Omental fat pad (tissue), 4 donors: Measurements from ENCODE around the gene ISLR2. TPM values are rescaled to one million over a fixed set of nuclear protein-coding genes. Genes with fewer than 3 reads are reported as not detected.

Source experiments
- ATAC-seq: fragments of 150-250 bp; one replicate; pipeline ENCODE4 v1.9.1; 2016; ENCODE audit warnings: mild to moderate bottlenecking, moderate library complexity; ENCODE audit not compliant: low FRiP score
- DNase-seq: peaks from one replicate; pipeline ENCODE4 v3.0.0-alpha.2; 2019; ENCODE audit warnings: low spot score
- small RNA-seq: library from RNA; depleted of rRNA; stranded (forward); fragments of <200 nt; gene quantifications from one replicate; pipeline ENCODE3, GENCODE V24; 2016
- total RNA-seq, 4 donors: library from RNA; depleted of rRNA; stranded (reverse); fragments of >200 nt; gene quantifications; one replicate each; pipeline ENCODE4 v1.1.0, GENCODE V29; 2016
- TF ChIP-seq, protein P1 (sequence below), 3 donors: fragments of 450-650 bp; IDR thresholded peaks; one replicate each; pipeline ENCODE4 v1.5.1; 2016 to 2017; ENCODE audit warnings: antibody characterized with exemption in 3 of 3, mild to moderate bottlenecking in 3 of 3, moderate library complexity in 2 of 3

The ISLR2 gene
- total RNA-seq, 4 donors from 2014 or later = 0.69 to 4.7 (median 1.1) TPM; not detected in 1

DNA sequence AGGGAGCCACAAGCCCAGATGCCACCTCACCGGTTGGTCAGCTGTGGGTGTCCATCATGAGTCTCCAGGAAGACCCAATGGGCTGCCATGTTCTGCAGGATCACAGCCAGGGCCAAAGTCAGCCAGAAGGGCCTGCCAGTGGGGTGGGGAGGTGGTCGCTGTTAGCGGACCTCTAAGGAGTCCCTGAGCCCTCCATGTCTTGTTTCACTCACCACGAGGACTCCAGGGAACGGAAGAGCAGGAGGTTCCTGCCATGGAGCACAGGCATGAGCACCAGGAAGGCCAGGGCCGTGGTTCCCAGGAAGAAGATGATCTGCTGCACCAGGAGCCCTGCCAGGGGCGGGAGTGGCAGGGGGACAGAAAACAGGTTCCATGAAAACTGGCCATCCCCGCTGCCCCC is 51.7 kb downstream of the ISLR2 start:
- DNase-seq = no peak
- TF ChIP-seq, protein P1, sequence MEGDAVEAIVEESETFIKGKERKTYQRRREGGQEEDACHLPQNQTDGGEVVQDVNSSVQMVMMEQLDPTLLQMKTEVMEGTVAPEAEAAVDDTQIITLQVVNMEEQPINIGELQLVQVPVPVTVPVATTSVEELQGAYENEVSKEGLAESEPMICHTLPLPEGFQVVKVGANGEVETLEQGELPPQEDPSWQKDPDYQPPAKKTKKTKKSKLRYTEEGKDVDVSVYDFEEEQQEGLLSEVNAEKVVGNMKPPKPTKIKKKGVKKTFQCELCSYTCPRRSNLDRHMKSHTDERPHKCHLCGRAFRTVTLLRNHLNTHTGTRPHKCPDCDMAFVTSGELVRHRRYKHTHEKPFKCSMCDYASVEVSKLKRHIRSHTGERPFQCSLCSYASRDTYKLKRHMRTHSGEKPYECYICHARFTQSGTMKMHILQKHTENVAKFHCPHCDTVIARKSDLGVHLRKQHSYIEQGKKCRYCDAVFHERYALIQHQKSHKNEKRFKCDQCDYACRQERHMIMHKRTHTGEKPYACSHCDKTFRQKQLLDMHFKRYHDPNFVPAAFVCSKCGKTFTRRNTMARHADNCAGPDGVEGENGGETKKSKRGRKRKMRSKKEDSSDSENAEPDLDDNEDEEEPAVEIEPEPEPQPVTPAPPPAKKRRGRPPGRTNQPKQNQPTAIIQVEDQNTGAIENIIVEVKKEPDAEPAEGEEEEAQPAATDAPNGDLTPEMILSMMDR (IDR thresholded peaks at IDR 0.05) = no peak
- no peak for ATAC-seq

DNA sequence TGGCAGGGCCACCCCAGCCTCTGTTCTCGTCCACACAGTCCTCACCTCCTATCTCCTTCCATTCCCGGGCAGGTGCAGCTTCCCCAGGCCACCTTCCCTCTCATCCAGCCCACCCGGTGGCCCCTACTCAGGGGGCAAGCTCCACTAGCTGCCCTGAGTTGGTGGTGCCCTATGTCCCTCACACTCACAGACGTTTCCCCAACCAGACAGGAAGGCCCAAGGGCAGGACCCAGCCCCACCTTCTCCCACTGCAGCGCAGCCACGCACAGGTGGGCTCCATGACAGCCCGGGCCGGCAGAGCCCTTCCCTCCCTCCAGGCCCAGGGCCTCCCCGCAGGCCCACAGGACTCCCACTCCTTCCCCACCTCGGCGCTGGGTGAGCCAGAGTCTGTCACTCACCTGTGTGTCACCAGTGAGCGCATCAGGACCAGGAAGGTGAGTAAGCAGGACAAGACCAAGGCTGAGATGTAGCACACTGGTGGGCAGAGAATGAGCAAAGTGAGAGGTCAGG is 54.3 kb downstream of the ISLR2 start:
- no peak for ATAC-seq
- no peak for DNase-seq
- TF ChIP-seq, protein P1 (IDR thresholded peaks at IDR 0.05) = no peak

DNA sequence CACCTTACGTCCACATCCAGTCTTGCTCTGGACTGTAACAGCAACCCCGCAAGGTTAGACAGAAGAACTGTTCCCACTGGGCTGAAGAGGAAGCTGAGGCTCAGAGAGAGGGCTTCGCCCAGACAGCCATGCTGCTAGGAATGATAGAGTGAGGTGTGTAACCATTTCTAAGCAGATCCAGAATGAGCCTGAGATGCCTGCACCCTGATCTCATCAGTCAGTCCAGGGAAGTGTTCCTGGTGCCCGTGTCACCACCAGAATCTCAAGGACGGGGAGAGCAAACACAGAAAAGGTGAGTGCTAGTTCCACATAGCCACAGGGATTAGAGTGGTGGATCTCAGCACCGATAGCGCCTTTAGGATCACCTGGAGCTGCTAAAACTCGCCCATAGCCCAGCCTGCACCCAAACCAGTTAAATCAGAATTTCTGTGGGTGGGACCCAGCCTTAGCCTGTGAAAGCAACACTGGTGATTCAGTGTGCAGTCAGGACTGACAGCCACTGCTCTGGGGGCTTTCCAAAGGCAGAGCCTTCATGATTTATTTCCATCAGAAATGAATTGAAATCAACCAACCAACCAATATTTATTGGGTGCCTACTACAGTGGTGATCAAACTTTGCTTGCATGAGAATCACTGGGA is 55.4 kb downstream of the ISLR2 start:
- no peak for ATAC-seq
- DNase-seq = no peak
- TF ChIP-seq, protein P1 (IDR thresholded peaks at IDR 0.05) = no peak

Small RNA genes within 50 kb of the gene (small RNA-seq; reads per million reads assigned to genes)
- not detected for gene RF00017

Other genes with a start within 250 kb of the ISLR2 start
- gene LOXL1, start 204.1 kb upstream of the ISLR2 start, total RNA-seq = 10 to 100 TPM in 1 of 4 donors, 1 to 10 TPM in 3; 6.2 to 12.9 (median 8.6) TPM
- 10 to 100 TPM in 3 of 4 donors, 1 to 10 TPM in 1; 9.8 to 24.0 (median 15.9) TPM for gene STOML1, start 138.3 kb upstream of the ISLR2 start, total RNA-seq
- 100 to 1,000 TPM in 2 of 4 donors, 10 to 100 TPM in 2; 39.3 to 172 (median 86.5) TPM for gene PML, start 135.9 kb upstream of the ISLR2 start, total RNA-seq
- not detected for gene GOLGA6A, start 48.0 kb upstream of the ISLR2 start, total RNA-seq
- 100 to 1,000 TPM in 1 of 4 donors, 10 to 100 TPM in 3; 30.6 to 110 (median 65.5) TPM for gene ISLR, start 43.1 kb downstream of the ISLR2 start, total RNA-seq
- under 1 TPM in 1 of 4 donors, not detected in 3; 0.19 TPM for gene STRA6, start 72.2 kb downstream of the ISLR2 start, total RNA-seq
- gene CCDC33, start 105.7 kb downstream of the ISLR2 start, total RNA-seq = not detected
- 1 to 10 TPM; 1.3 to 4.8 (median 1.4) TPM for gene CYP11A1, start 237.1 kb downstream of the ISLR2 start, total RNA-seq